ENCODE measurements around the gene PSME2. TPM values are rescaled to one million over a fixed set of nuclear protein-coding genes. Genes with fewer than 3 reads are reported as not detected.
A peak's percentile ranks its signal among the peaks of the same experiment; 100 is the strongest.

The PSME2 gene
- total RNA-seq, 1 experiment from 2014 or later, result 172 TPM

DNA sequence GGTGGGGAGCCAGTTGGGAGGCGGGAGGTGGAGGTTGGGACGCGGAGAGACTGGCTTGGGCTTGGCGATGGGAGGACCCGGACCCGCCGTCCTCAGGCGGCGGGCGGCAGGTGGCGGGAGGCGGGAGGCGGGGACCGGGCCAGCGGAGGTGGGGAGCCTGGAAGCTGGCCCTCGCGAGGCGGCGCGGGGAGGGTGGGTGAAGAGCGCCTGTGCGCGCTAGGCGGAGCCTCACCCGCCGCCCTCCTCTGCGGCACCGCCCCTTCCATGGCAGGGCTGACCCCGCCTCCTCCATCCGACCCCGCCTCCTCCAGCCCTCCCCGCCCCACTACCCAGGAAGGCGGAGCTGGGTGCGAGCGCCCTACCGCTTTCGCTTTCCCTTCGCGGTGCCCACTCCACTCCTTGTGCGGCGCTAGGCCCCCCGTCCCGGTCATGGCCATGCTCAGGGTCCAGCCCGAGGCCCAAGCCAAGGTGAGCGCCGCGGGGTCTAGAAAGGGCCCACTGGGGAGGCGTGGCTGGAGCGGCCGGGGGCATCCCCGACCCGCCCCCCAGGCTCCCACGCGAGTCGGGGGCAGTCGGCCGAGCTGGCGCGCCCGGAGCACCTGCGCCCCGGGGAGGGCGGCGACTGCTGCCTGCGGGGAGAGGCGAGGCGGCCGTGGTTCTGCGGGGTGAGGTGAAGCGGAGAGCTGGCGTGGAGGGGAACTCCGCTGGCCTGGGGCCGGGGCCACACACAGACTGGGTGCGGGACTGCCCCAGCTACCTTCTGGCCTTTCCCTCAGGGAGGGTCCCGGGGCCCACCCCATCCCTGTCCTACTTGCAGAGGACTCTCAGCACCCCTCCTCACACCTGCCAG is 10.4 kb downstream of the PSME2 start, which contains the start of gene PSME1:
Gene PSME1 (plus strand): TSS at position 361 of the 850 bp plus-strand sequence. CDS start 69 bp downstream, at position 430.
- intact Hi-C loops (cut with micrococcal nuclease; ENCODE audit: unreplicated experiment), result no loop called here
- H3K9me3 ChIP-seq (ENCODE audit: low read depth, low read length, poor library complexity, severe bottlenecking), result no peaks in the 10 kb centered on the region

DNA sequence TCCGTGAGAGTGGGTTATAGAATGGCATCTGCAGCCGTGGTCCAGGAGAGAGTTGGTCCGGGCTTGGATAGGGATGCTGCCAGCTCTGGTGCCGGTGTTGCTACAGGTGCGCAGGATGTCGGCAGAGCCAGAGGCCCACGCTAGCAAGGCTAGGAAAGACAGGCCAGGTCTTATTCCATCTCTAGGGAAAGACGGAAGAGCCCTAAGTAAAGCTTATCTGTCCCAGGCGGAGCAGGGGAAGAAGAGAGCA is 10.9 kb downstream of the PSME2 start:
- POLR2A ChIA-PET (ENCODE audit: low non-redundant PET), result interaction anchor here (0.7 kb wide), 1 partner anchor 44 kb away, joined by 3 read pairs; no protein-coding TSS in a partner anchor
- H3K27me3 ChIP-seq (replicated peaks; ENCODE audit: insufficient read depth, low read depth, low read length, poor library complexity), result no peaks in the 10 kb centered on the region

More for the DNA sequence above, 10.4 kb downstream of the PSME2 start, which contains the start of gene PSME1:
- H3K27me3 ChIP-seq (replicated peaks; ENCODE audit: insufficient read depth, low read depth, low read length, poor library complexity), result no peaks in the 10 kb centered on the region
- peaks cover 28% of the 10 kb centered on the region for H3K36me3 ChIP-seq (ENCODE audit: insufficient read depth, low read length, poor library complexity, severe bottlenecking)
- peaks cover 13% of the 10 kb centered on the region for H3K4me1 ChIP-seq (ENCODE audit: insufficient read depth, low read length, poor library complexity, severe bottlenecking)
- ChIA-PET CTCF (interaction anchor here (0.6 to 1.0 kb wide), 2 partner anchors 25 to 38 kb away, joined by 3 to 4 read pairs; partner anchors contain the start of gene IRF9), POLR2A (ENCODE audit: low non-redundant PET) (interaction anchor here (0.5 to 0.7 kb wide), 3 partner anchors 10 to 111 kb away, joined by 3 to 4 read pairs (median 3); no protein-coding TSS in a partner anchor)
- peak; percentile 92 for DNase-seq (ENCODE audit: low spot score)
- no TSS peak for BruUV-seq (replicated peaks)
- H3K4me3 ChIP-seq (ENCODE audit: low read depth, low read length, poor library complexity, severe bottlenecking), result peak within 1 kb of the TSS; percentile 100
- no peak for TF ChIP-seq EZH2 (IDR thresholded peaks at IDR 0.05; ENCODE audit: borderline replicate concordance, low read depth, low read length, poor library complexity, severe bottlenecking)
- TF ChIP-seq, protein P1, sequence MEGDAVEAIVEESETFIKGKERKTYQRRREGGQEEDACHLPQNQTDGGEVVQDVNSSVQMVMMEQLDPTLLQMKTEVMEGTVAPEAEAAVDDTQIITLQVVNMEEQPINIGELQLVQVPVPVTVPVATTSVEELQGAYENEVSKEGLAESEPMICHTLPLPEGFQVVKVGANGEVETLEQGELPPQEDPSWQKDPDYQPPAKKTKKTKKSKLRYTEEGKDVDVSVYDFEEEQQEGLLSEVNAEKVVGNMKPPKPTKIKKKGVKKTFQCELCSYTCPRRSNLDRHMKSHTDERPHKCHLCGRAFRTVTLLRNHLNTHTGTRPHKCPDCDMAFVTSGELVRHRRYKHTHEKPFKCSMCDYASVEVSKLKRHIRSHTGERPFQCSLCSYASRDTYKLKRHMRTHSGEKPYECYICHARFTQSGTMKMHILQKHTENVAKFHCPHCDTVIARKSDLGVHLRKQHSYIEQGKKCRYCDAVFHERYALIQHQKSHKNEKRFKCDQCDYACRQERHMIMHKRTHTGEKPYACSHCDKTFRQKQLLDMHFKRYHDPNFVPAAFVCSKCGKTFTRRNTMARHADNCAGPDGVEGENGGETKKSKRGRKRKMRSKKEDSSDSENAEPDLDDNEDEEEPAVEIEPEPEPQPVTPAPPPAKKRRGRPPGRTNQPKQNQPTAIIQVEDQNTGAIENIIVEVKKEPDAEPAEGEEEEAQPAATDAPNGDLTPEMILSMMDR (conservative IDR thresholded peaks at IDR 0.05; ENCODE audit: low read depth, low read length), result no peak
- peak within 1 kb of the TSS; percentile 84 for H3K27ac ChIP-seq (ENCODE audit: low read depth, low read length, poor library complexity, severe bottlenecking)

DNA sequence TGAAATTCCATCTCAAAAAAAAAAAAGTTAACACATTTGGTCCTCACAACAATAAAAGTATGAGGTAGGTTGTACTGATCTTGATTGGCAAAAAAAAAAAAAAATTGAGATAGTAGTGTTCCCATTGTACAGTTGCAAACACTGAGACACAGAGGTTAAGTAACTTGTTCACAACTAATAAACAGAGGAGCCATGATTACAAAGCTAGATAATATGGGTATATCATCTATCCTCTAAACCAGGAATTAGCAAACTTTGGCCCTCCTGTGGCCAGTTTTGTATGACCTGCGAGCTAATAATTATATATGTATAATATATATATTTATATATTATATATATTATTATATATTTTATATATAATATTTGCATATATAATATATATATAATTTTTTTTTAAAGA is 12.7 kb downstream of the PSME2 start:
- TF ChIP-seq, protein P1 (conservative IDR thresholded peaks at IDR 0.05; ENCODE audit: low read depth, low read length), result no peak
- TF ChIP-seq EZH2 (IDR thresholded peaks at IDR 0.05; ENCODE audit: borderline replicate concordance, low read depth, low read length, poor library complexity, severe bottlenecking), result no peak
- CTCF ChIA-PET, result no interaction called here

More for the DNA sequence above, 10.9 kb downstream of the PSME2 start:
- BruUV-seq (replicated peaks), result no TSS peak
- intact Hi-C loops (cut with micrococcal nuclease; ENCODE audit: unreplicated experiment), result no loop called here
- Histone ChIP-seq H3K4me1 (ENCODE audit: insufficient read depth, low read length, poor library complexity, severe bottlenecking) (peaks cover 13% of the 10 kb centered on the region), H3K36me3 (ENCODE audit: insufficient read depth, low read length, poor library complexity, severe bottlenecking) (peaks cover 28% of the 10 kb centered on the region), H3K27ac (ENCODE audit: low read depth, low read length, poor library complexity, severe bottlenecking) (peak overlapping the region; percentile 18), H3K4me3 (ENCODE audit: low read depth, low read length, poor library complexity, severe bottlenecking) (peak overlapping the region; percentile 100), H3K9me3 (ENCODE audit: low read depth, low read length, poor library complexity, severe bottlenecking) (no peaks in the 10 kb centered on the region)
- TF ChIP-seq, protein P1 (conservative IDR thresholded peaks at IDR 0.05; ENCODE audit: low read depth, low read length), result no peak
- TF ChIP-seq EZH2 (IDR thresholded peaks at IDR 0.05; ENCODE audit: borderline replicate concordance, low read depth, low read length, poor library complexity, severe bottlenecking), result no peak
- DNase-seq (ENCODE audit: low spot score), result no peak
- CTCF ChIA-PET, result interaction anchor here (0.6 to 1.0 kb wide), 2 partner anchors 26 to 38 kb away, joined by 3 to 4 read pairs; partner anchors contain the start of gene IRF9

More for the DNA sequence above, 12.7 kb downstream of the PSME2 start:
- H3K36me3 ChIP-seq (ENCODE audit: insufficient read depth, low read length, poor library complexity, severe bottlenecking), result peaks cover 16% of the 10 kb centered on the region
- intact Hi-C loops (cut with micrococcal nuclease; ENCODE audit: unreplicated experiment), result no loop called here
- no peak overlapping the region for H3K4me3 ChIP-seq (ENCODE audit: low read depth, low read length, poor library complexity, severe bottlenecking)
- no TSS peak for BruUV-seq (replicated peaks)
- H3K27ac ChIP-seq (ENCODE audit: low read depth, low read length, poor library complexity, severe bottlenecking), result no peak overlapping the region
- H3K9me3 ChIP-seq (ENCODE audit: low read depth, low read length, poor library complexity, severe bottlenecking), result no peaks in the 10 kb centered on the region
- POLR2A ChIA-PET (ENCODE audit: low non-redundant PET), result no interaction called here
- no peak for DNase-seq (ENCODE audit: low spot score)
- H3K27me3 ChIP-seq (replicated peaks; ENCODE audit: insufficient read depth, low read depth, low read length, poor library complexity), result no peaks in the 10 kb centered on the region
- H3K4me1 ChIP-seq (ENCODE audit: insufficient read depth, low read length, poor library complexity, severe bottlenecking), result peaks cover 7% of the 10 kb centered on the region

Data from A673 (cell line).